OCI-LY3 (cell line): ENCODE measurements around the gene CDH3.

ENCODE experiments used
- CTCF ChIP-seq: fragments of 200-600, 300-600 bp; sonication (generic); IDR thresholded peaks from 2 replicates; pipeline ENCODE4 v1.5.1; 2014; ENCODE audit warnings: antibody characterized with exemption, low read length, low read depth
- EZH2phosphoT487 ChIP-seq: fragments of 200-600 bp; shearing (Covaris generic); IDR thresholded peaks from 2 replicates; pipeline ENCODE4 v1.6.1; 2018; ENCODE audit warnings: antibody characterized with exemption, mixed run types, low read depth

GRCh38 chr16:68719993-68720489 is 74.9 kb downstream of the CDH3 start:
- TF ChIP-seq CTCF (no peak), EZH2phosphoT487 (no peak)
